Measurements from ENCODE around the gene PPAT.

DNA sequence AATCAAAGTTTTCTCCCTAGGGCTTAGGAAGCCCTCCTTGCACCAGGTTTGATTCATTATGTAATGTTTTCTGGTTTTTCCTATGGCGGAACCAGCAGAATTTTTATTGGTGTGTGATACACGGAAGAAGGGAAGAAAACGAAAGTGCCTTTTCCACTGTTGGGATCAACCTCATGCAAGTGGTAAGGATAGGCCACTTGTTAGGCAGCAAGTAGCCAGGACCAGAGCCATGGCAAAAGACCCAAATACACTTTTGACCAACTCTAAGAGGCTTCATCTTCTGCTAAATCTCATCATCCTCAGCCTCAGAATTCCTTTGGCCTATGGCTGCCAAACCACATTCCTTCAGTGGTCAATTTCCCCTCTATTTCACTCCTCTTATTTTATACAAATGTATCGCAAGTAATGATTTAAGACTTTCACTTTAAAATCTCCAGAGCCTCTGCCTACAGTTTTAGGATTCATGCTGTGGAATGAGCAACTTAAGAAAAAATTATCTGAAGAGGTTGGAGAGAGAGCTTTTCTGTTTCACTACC lies 21.2 kb downstream of the PPAT start:
- TF ChIP-seq, protein P1, sequence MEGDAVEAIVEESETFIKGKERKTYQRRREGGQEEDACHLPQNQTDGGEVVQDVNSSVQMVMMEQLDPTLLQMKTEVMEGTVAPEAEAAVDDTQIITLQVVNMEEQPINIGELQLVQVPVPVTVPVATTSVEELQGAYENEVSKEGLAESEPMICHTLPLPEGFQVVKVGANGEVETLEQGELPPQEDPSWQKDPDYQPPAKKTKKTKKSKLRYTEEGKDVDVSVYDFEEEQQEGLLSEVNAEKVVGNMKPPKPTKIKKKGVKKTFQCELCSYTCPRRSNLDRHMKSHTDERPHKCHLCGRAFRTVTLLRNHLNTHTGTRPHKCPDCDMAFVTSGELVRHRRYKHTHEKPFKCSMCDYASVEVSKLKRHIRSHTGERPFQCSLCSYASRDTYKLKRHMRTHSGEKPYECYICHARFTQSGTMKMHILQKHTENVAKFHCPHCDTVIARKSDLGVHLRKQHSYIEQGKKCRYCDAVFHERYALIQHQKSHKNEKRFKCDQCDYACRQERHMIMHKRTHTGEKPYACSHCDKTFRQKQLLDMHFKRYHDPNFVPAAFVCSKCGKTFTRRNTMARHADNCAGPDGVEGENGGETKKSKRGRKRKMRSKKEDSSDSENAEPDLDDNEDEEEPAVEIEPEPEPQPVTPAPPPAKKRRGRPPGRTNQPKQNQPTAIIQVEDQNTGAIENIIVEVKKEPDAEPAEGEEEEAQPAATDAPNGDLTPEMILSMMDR (IDR thresholded peaks at IDR 0.05), result no peak
- TF ChIP-seq EP300 (IDR thresholded peaks at IDR 0.05; ENCODE audit: low read depth), result no peak
